ENCODE results near the gene KCNH4. TPM values are rescaled to one million over a fixed set of nuclear protein-coding genes. Genes with fewer than 3 reads are reported as not detected.

Gene KCNH4
- total and polyA plus RNA-seq, 9 of the 15 experiments (the other 6 are each of a cell fraction or from before 2014, with no cell fraction given): 0.10 to 1.8 (median 0.50) TPM

GRCh38 chr17:42200706-42201457 lies 19.9 kb upstream of the KCNH4 start (continued):
- TF ChIP-seq USF1 (CRISPR knock-in tag; IDR thresholded peaks at IDR 0.05): no peak
- TF ChIP-seq RFX1 (IDR thresholded peaks at IDR 0.05): peak; percentile 66; the same call in 1 of the 2 replicates
- TF ChIP-seq, protein P1, sequence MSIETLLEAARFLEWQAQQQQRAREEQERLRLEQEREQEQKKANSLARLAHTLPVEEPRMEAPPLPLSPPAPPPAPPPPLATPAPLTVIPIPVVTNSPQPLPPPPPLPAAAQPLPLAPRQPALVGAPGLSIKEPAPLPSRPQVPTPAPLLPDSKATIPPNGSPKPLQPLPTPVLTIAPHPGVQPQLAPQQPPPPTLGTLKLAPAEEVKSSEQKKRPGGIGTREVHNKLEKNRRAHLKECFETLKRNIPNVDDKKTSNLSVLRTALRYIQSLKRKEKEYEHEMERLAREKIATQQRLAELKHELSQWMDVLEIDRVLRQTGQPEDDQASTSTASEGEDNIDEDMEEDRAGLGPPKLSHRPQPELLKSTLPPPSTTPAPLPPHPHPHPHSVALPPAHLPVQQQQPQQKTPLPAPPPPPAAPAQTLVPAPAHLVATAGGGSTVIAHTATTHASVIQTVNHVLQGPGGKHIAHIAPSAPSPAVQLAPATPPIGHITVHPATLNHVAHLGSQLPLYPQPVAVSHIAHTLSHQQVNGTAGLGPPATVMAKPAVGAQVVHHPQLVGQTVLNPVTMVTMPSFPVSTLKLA (conservative IDR thresholded peaks at IDR 0.05): 0 out of 4 replicates have a peak, but pooled peaks of 1 of the 2 experiments have one; percentile 18

GRCh38 chr17:42199416-42200011 lies 18.6 kb upstream of the KCNH4 start:
- no peaks in the 10 kb centered on the region for H3K9me3 ChIP-seq (replicated peaks; ENCODE audit: control insufficient read depth, insufficient read depth, low read depth, low read length)
- peak; percentile 6 for FAIRE-seq
- BruUV-seq (replicated peaks): no TSS peak
- H3K9me1 ChIP-seq (ENCODE audit: control insufficient read depth, insufficient read depth, low read length): no peaks in the 10 kb centered on the region
- ChIA-PET POLR2A (no interaction called here), CTCF (ENCODE audit: low intra/inter-chr PET ratio) (no interaction called here)
- H3K27ac ChIP-seq (ENCODE audit: extremely low read depth, low read depth, low read length): peak overlapping the region; percentile 47; the same call in 2 of the 3 replicates
- peak overlapping the region in 1 of 2 experiments; percentile 69; a peak in 2 of 4 replicates for H3K9ac ChIP-seq (ENCODE audit: insufficient read depth in 1 of 2, low read depth in 2 of 2, low read length in 2 of 2)
- no peaks in the 10 kb centered on the region for H3K79me2 ChIP-seq (ENCODE audit: control insufficient read depth, insufficient read depth, low read length)
- H3K4me1 ChIP-seq (replicated peaks in 1 of 2; ENCODE audit: control insufficient read depth in 2 of 2, insufficient read depth in 2 of 2, low read length in 2 of 2): peaks cover 15% of the 10 kb centered on the region in 2 experiments; a peak in 4 of 5 replicates
- peak; percentile 63 for ATAC-seq
- H3K27me3 ChIP-seq (ENCODE audit: control insufficient read depth in 2 of 2, insufficient read depth in 2 of 2, low read length in 2 of 2): no peaks in the 10 kb centered on the region
- in situ Hi-C loops (cut with MboI): no loop called here
- peak overlapping the region; percentile 12 for H3K4me2 ChIP-seq (ENCODE audit: insufficient read depth, low read length)
- 44% methylated on average over 12 of the region's 12 CpGs for WGBS (ENCODE audit: insufficient coverage, low coverage, missing lambda C conversion rate)
- H4K20me1 ChIP-seq (replicated peaks; ENCODE audit: control insufficient read depth, insufficient read depth, low read length): no peaks in the 10 kb centered on the region
- DNase-seq (ENCODE audit: extremely low read depth in 1 of 4, low spot score in 3 of 4): peak; percentile 30 to 54 (median 46)
- TF ChIP-seq CBFA2T3 (IDR thresholded peaks at IDR 0.05) (peak; percentile 73), TAL1 (IDR thresholded peaks at IDR 0.05) (peak; percentile 69), TEAD4 (IDR thresholded peaks at IDR 0.05; ENCODE audit: low read length) (peak; percentile 14; the same call in 1 of the 2 replicates), TEAD4 (CRISPR knock-in tag; IDR thresholded peaks at IDR 0.05; ENCODE audit: borderline replicate concordance) (no peak), MCM3 (IDR thresholded peaks at IDR 0.05) (no peak), RBM22 (IDR thresholded peaks at IDR 0.05; ENCODE audit: low read depth, low read length, poor library complexity, severe bottlenecking) (peak; percentile 44), CBFA2T2 (conservative IDR thresholded peaks at IDR 0.05) (peak; percentile 48), ARID1B (IDR thresholded peaks at IDR 0.05) (peak; percentile 51), BMI1 (IDR thresholded peaks at IDR 0.05; ENCODE audit: low read length) (no peak), SRSF9 (IDR thresholded peaks at IDR 0.05; ENCODE audit: borderline replicate concordance, low read depth, low read length) (no peak), TCF3 (CRISPR knock-in tag; IDR thresholded peaks at IDR 0.05) (peak; percentile 63), POLR2A (conservative IDR thresholded peaks at IDR 0.05) (peak; percentile 22; the same call in 1 of the 2 replicates)
- H2AFZ ChIP-seq (ENCODE audit: low read depth, low read length): no peak overlapping the region
- no peak overlapping the region for H3K4me3 ChIP-seq
- intact Hi-C loops (cut with micrococcal nuclease): no loop called here
- peaks cover 59% of the 10 kb centered on the region; the same call in 2 of the 3 replicates for H3K36me3 ChIP-seq (ENCODE audit: control insufficient read depth, insufficient read depth, low read length)

Measured in K562 (cell line).